ENCODE measurements around the gene NUP214.

DNA sequence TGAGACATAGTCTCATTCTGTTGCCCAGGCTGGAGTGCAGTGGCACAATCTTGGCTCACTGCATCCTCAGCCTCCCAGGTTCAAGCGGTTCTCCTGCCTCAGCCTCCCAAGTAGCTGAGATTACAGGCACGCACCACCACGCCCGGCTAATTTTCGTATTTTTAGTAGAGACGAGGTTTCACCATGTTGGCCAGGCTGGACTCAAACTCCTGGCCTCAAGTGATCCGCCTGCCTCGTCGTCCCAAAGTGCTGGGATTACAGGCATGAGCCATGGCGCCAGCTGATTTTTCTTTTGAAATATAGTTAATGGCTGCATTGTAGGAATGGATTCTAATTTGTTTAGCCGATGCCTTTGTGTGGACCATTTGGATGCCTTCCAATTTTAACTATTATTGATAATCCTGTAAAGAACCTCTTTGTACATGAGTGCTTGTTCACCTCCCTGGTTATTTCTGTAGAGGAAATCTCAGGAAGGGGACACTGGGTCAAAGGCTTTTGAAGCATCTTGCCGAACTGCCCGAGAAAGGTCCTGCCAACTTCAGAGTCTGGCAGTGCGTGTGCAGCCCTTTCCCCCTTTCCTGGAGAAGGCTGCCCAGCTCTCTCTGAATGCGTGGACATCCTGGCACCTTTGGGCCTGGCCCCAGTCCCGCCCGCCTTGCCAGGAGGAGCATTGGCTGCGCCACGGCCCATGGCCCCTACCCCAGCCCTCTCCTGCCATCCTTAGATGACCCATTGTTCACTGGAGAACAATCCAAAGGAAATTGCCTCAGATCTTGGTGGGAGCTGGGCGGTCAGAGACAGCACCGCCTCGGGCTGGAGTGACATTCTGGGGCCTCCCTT lies 8.9 kb upstream of the NUP214 start:
- TF ChIP-seq, protein P1, sequence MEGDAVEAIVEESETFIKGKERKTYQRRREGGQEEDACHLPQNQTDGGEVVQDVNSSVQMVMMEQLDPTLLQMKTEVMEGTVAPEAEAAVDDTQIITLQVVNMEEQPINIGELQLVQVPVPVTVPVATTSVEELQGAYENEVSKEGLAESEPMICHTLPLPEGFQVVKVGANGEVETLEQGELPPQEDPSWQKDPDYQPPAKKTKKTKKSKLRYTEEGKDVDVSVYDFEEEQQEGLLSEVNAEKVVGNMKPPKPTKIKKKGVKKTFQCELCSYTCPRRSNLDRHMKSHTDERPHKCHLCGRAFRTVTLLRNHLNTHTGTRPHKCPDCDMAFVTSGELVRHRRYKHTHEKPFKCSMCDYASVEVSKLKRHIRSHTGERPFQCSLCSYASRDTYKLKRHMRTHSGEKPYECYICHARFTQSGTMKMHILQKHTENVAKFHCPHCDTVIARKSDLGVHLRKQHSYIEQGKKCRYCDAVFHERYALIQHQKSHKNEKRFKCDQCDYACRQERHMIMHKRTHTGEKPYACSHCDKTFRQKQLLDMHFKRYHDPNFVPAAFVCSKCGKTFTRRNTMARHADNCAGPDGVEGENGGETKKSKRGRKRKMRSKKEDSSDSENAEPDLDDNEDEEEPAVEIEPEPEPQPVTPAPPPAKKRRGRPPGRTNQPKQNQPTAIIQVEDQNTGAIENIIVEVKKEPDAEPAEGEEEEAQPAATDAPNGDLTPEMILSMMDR (IDR thresholded peaks at IDR 0.05) = no peak
- TF ChIP-seq POLR2A (IDR thresholded peaks at IDR 0.05) = no peak
